Sigmoid colon (tissue), 7 donors: ENCODE measurements around the gene KMT2E. TPM values are rescaled to one million over a fixed set of nuclear protein-coding genes. Genes with fewer than 3 reads are reported as not detected.

Experiments used
- DNase-seq: peaks from one replicate; pipeline ENCODE4 v3.0.0-alpha.2; 2019
- H3K27ac ChIP-seq, 4 donors: fragments of 200-600 bp; sonication (generic); one replicate each; pipeline ENCODE4 v1.5.1; 2016 to 2019; ENCODE audit warnings: mild to moderate bottlenecking in 1 of 4
- H3K27me3 ChIP-seq, 3 donors: fragments of 200-600 bp; sonication (generic); one replicate each; pipeline ENCODE4 v1.5.1; 2019; ENCODE audit warnings: mild to moderate bottlenecking in 1 of 3
- H3K36me3 ChIP-seq, 4 donors: fragments of 200-600 bp; sonication (generic); one replicate each; pipeline ENCODE4 v1.5.1; 2016 to 2019
- H3K4me1 ChIP-seq, 4 donors: fragments of 200-600 bp; sonication (generic); one replicate each; pipeline ENCODE4 v1.5.1; 2017 to 2019
- H3K4me3 ChIP-seq, 4 donors: fragments of 200-600 bp; sonication (generic); one replicate each; pipeline ENCODE4 v1.5.1; 2017 to 2019; ENCODE audit warnings: mild to moderate bottlenecking in 2 of 4, moderate library complexity in 1 of 4
- H3K9me3 ChIP-seq, 4 donors: fragments of 200-600 bp in 3 of 4; sonication (generic) in 3 of 4; one replicate each; pipeline versions ENCODE4 v1.5.1 to v1.6.1; 2013 to 2019
- EP300 ChIP-seq, 4 donors: sonication (generic); formaldehyde crosslinking; IDR thresholded peaks; one replicate each; pipeline ENCODE4 v1.6.1; 2017; ENCODE audit warnings: antibody characterized with exemption in 4 of 4
- POLR2A ChIP-seq, 2 donors: fragments of 450-650 bp; IDR thresholded peaks; one replicate each; pipeline ENCODE4 v1.6.1; 2016; ENCODE audit warnings: antibody characterized with exemption in 2 of 2, mild to moderate bottlenecking in 2 of 2, moderate library complexity in 2 of 2
- POLR2AphosphoS5 ChIP-seq, 4 donors: sonication (generic); formaldehyde crosslinking; IDR thresholded peaks; one replicate each; pipeline ENCODE4 v1.6.1; 2017; ENCODE audit warnings: antibody characterized with exemption in 4 of 4
- WGBS, 2 donors: extraction: QIAGEN DNeasy Blood & Tissue Kit; methylation state at CpG; one replicate each; pipeline ENCODE4 v1.1.7; 2013; 5-methylcytosine and 5-hydroxymethylcytosine counted together
- intact Hi-C: fragments of 100-400 bp; cut with DNase I; formaldehyde crosslinking; loops from one replicate; pipeline ENCODE4 v1.15.1; 2023
- polyA plus RNA-seq, 3 donors: library from polyadenylated mRNA; stranded (reverse); fragments of 200-250 nt; gene quantifications; one replicate each; pipeline ENCODE4 v1.2.3, GENCODE V29; 2013
- total RNA-seq, 4 donors: library from RNA; depleted of rRNA; stranded (reverse); fragments of >200 nt; gene quantifications; one replicate each; pipeline ENCODE4 v1.1.0, GENCODE V29; 2016
- TF ChIP-seq, protein P1 (sequence below), 4 experiments: fragments of 450-650 bp in 3 of 4; fragments of 200-600 bp in 1 of 4; IDR thresholded peaks; one replicate each; pipeline ENCODE4 v1.5.1; 2016 to 2019; ENCODE audit warnings: antibody characterized with exemption in 4 of 4, mild to moderate bottlenecking in 3 of 4, moderate library complexity in 2 of 4
- donor health status: healthy with polysubstance abuse.
- donor health status: Bipolar disorder and iron deficiency.
- donor health status: healthy.

Gene KMT2E
- total and polyA plus RNA-seq, 7 donors: 20.6 to 109 (median 84.7) TPM

GRCh38 chr7:105065104-105065503, 51.1 kb downstream of the KMT2E start:
- intact Hi-C loops: no loop called here
- WGBS, 2 donors: 84 to 92% methylated on average over 1 of the region's 1 CpG
- Histone ChIP-seq H3K27ac (no peak overlapping the region), H3K9me3 (no peaks in the 10 kb centered on the region), H3K4me3 (no peak overlapping the region), H3K36me3 (peaks cover 0 to 59% (median 12%) of the 10 kb centered on the region in 4 donors), H3K4me1 (peaks cover 0 to 33% (median 5%) of the 10 kb centered on the region in 4 donors), H3K27me3 (no peaks in the 10 kb centered on the region)
- TF ChIP-seq POLR2A (IDR thresholded peaks at IDR 0.05): no peak
- no peak for DNase-seq

GRCh38 chr7:105067691-105068090, 53.7 kb downstream of the KMT2E start:
- intact Hi-C loops: no loop called here
- DNase-seq: no peak
- WGBS, 2 donors: 98% methylated on average over 5 of the region's 5 CpGs
- peaks cover 0 to 19% (median 0%) of the 10 kb centered on the region in 4 donors for H3K4me1 ChIP-seq
- TF ChIP-seq EP300 (IDR thresholded peaks at IDR 0.05) (no peak), POLR2A (IDR thresholded peaks at IDR 0.05) (no peak), POLR2AphosphoS5 (IDR thresholded peaks at IDR 0.05) (no peak)
- TF ChIP-seq, protein P1, sequence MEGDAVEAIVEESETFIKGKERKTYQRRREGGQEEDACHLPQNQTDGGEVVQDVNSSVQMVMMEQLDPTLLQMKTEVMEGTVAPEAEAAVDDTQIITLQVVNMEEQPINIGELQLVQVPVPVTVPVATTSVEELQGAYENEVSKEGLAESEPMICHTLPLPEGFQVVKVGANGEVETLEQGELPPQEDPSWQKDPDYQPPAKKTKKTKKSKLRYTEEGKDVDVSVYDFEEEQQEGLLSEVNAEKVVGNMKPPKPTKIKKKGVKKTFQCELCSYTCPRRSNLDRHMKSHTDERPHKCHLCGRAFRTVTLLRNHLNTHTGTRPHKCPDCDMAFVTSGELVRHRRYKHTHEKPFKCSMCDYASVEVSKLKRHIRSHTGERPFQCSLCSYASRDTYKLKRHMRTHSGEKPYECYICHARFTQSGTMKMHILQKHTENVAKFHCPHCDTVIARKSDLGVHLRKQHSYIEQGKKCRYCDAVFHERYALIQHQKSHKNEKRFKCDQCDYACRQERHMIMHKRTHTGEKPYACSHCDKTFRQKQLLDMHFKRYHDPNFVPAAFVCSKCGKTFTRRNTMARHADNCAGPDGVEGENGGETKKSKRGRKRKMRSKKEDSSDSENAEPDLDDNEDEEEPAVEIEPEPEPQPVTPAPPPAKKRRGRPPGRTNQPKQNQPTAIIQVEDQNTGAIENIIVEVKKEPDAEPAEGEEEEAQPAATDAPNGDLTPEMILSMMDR (IDR thresholded peaks at IDR 0.05): no peak
- peaks cover 0 to 83% (median 18%) of the 10 kb centered on the region in 4 donors for H3K36me3 ChIP-seq
- H3K27me3 ChIP-seq: no peaks in the 10 kb centered on the region
- H3K9me3 ChIP-seq: no peaks in the 10 kb centered on the region
- no peak overlapping the region for H3K27ac ChIP-seq
- no peak overlapping the region for H3K4me3 ChIP-seq

GRCh38 chr7:105068886-105069285, 54.9 kb downstream of the KMT2E start:
- Histone ChIP-seq H3K9me3 (no peaks in the 10 kb centered on the region), H3K36me3 (peaks cover 0 to 85% (median 15%) of the 10 kb centered on the region in 4 donors), H3K27ac (no peak overlapping the region), H3K4me3 (no peak overlapping the region), H3K4me1 (peaks cover 0 to 19% (median 0%) of the 10 kb centered on the region in 4 donors), H3K27me3 (no peaks in the 10 kb centered on the region)
- DNase-seq: no peak
- no peak for TF ChIP-seq POLR2AphosphoS5 (IDR thresholded peaks at IDR 0.05)
- TF ChIP-seq, protein P1 (IDR thresholded peaks at IDR 0.05): no peak
- TF ChIP-seq POLR2A (IDR thresholded peaks at IDR 0.05): no peak
- TF ChIP-seq EP300 (IDR thresholded peaks at IDR 0.05): no peak
- intact Hi-C loops: no loop called here
- 96 to 97% methylated on average over 1 of the region's 1 CpG for WGBS, 2 donors

DNA sequence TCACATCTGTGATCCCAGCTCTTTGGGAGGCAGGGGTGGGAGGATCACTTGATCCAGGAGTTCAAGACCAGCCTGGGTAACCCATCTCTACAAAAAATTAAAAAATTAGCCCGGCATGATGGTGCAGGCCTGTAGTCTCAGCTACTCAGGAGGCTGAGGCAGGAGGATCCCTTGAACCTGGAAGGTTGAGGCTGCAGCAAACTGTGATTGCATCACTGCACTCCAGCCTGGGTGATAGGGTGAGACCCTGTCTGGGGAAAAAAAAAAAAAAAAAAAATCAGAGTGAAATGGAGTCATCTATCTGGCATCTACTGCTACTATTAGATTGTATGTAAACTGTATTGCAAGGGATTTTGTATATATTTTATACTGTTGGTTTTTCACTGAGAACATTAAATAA, 59.1 kb downstream of the KMT2E start:
- intact Hi-C loops: no loop called here
- peaks cover 5 to 97% (median 36%) of the 10 kb centered on the region in 4 donors for H3K36me3 ChIP-seq
- H3K27ac ChIP-seq: no peak overlapping the region
- no peak for DNase-seq
- H3K9me3 ChIP-seq: no peaks in the 10 kb centered on the region
- no peaks in the 10 kb centered on the region for H3K27me3 ChIP-seq
- WGBS, 2 donors: 96 to 98% methylated on average over 1 of the region's 1 CpG
- no peak overlapping the region for H3K4me3 ChIP-seq
- TF ChIP-seq POLR2AphosphoS5 (IDR thresholded peaks at IDR 0.05): no peak
- no peak for TF ChIP-seq EP300 (IDR thresholded peaks at IDR 0.05)
- TF ChIP-seq POLR2A (IDR thresholded peaks at IDR 0.05): no peak
- TF ChIP-seq, protein P1 (IDR thresholded peaks at IDR 0.05): no peak
- H3K4me1 ChIP-seq: no peaks in the 10 kb centered on the region

DNA sequence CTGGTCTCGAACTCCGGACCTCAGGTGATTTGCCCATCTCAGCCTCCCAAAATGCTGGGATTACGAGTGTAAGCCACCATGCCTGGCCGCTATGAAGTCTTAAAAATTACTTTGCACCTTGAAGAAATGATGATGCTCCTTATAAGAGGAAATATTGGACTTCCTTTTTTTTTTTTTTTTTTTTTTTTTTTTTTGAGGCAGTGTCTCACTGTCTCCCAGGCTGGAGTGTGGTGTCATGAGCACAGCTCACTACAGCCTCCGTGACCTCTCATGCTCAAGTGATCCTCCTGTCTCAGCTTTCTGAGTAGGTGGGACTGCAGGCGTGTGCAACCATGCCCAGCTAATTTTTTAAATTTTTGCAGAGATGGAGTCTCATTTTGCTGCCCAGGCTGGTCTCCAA, 65.3 kb downstream of the KMT2E start:
- intact Hi-C loops: no loop called here
- H3K4me3 ChIP-seq: no peak overlapping the region
- 96 to 98% methylated on average over 6 of the region's 6 CpGs for WGBS, 2 donors
- peaks cover 18 to 100% (median 37%) of the 10 kb centered on the region in 4 donors for H3K36me3 ChIP-seq
- no peaks in the 10 kb centered on the region for H3K4me1 ChIP-seq
- DNase-seq: no peak
- no peaks in the 10 kb centered on the region for H3K9me3 ChIP-seq
- H3K27me3 ChIP-seq: no peaks in the 10 kb centered on the region
- no peak overlapping the region for H3K27ac ChIP-seq
- TF ChIP-seq EP300 (IDR thresholded peaks at IDR 0.05) (no peak), POLR2AphosphoS5 (IDR thresholded peaks at IDR 0.05) (no peak), POLR2A (IDR thresholded peaks at IDR 0.05) (no peak)
- TF ChIP-seq, protein P1 (IDR thresholded peaks at IDR 0.05): no peak
